Measurements from ENCODE around the gene CPO.

The CPO gene

DNA sequence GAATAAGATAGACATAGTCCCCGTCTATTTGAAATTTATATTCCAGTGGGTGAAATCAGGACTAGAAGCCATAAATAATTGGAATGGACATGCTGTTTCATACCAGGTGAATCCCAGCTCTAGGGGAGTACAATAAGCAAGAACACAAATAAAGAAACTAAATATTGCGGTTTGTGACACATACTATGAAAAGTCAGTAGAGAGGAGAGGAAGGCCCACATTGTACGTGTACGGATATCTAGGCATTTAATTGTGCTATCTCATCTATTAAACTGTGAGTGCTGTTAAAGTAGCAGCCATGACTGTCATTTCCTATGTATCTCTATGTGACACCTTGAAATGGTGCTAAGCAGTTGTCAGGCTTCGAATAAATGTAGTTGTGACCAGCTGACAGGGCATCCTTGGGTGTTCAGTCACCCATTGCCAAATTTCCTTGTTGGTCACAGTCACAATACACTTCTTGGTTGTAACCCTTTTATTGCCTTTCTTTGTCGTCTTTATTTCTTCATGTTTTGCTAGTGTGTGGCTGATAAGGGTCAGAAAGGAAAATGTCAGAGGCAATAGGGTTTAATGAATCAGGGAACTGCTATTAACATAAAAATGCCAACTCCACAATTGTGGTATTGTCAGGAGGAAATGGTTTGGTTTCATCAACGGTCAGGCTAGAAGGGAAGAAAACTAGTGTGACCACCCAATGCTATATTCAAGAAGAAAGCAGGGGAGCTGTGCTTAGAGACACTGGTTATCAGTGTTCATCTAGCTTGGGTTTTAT lies 31.5 kb downstream of the CPO start:
- no peak overlapping the region for H3K4me3 ChIP-seq (ENCODE audit: low read length)
- DNase-seq (ENCODE audit: low read depth, low spot score), result no peak

DNA sequence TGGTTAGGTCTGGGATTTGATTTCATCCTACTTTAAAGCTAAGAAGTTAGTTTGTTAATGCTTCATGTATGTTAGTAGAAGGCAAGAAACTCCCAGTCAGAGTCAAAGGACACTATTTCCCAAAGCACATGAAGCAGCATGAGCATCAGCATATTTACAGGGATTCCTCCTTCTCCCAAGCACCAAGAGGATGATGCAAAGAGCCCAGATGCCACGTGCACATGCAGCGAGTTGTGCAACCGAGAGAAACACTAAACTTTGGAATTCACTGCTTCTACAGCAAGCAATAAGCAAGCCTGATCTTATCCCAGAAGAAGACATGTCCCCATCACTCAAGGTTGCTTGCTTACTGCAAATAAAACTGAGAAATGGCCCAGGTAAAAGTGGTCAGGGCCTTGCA lies 32.5 kb downstream of the CPO start:
- H3K4me3 ChIP-seq (ENCODE audit: low read length), result no peak overlapping the region
- DNase-seq (ENCODE audit: low read depth, low spot score), result no peak

DNA sequence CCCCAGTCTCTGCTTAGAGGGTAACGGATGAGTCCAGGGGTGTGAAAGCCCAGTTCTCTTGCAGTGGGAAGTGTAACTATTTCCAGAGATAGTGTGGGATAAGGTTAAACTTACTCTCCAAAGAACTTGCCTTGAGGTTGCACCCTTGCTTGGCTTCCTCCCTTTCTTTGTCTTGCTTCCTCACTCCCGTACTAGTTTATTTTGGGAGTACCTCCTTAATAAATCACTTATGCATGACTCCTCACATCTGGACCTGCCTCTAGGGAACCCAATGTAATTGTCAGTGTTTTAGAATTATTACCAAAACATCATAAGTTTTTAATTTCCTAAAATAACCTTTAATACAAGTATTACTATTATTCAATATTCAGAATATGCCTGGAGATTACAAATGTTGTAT lies 35.2 kb downstream of the CPO start:
- DNase-seq (ENCODE audit: low read depth, low spot score), result no peak
- no peak overlapping the region for H3K4me3 ChIP-seq (ENCODE audit: low read length)

DNA sequence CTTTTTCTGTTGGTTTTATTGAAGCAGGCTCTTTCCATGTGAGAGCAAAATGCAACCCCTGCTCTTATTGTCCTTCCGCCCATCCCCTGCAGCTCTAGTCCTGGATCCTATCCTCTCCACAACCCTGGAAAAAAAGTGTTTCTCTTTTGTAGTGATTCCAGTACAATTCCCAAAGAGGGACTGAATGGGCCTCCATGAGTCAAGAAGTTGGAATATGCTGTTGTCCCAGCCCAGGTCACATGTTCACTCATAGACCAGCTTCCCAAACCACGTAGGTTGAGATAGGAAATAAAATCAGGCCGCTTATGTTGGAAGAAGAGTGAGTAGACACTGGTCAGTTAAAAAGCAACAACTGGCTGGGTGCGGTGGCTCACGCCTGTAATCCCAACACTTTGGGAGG lies 39.4 kb downstream of the CPO start:
- no peak for DNase-seq (ENCODE audit: low read depth, low spot score)

DNA sequence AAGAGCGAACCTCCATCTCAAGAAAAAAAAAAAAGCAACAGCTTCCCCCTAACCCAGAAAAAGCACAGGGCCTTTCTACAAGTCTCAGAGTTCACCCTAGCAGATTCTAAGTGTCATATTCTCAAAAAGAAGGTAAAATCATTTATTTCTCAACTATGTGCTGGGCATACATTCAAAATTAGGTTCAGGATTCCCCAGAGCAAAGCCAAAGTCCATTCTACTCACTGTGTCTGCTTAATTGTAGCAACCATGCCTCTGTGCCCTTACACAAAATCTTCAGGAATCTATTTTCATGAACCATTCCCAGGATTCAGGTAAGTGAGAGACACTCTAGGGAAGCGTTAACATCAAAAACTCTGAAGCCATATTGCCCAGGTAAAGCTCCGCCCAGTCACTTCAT lies 40.0 kb downstream of the CPO start:
- no peak overlapping the region for H3K4me3 ChIP-seq (ENCODE audit: low read length)
- no peak for DNase-seq (ENCODE audit: low read depth, low spot score)

More for the DNA sequence above, 39.4 kb downstream of the CPO start:
- no peak overlapping the region for H3K4me3 ChIP-seq (ENCODE audit: low read length)

DNA sequence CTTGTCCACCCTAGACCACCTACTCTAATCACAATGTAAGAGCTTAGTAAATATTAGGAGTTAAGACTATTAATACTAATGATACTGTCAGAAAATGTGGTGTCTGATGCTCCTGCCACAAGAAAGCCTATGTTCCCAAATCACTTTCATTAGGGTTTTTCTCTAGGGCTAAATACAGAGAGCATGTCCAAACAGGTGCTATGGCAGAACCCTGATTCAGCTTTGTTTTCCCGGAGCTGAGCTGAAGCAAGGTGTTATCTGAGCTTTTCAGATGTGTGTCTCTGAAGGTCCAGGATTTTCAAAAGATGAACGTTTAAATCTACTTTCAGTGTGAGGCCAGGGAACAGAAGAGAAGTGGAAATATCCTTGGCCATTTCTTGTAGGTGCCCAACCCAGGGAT lies 40.6 kb downstream of the CPO start:
- no peak overlapping the region for H3K4me3 ChIP-seq (ENCODE audit: low read length)
- no peak for DNase-seq (ENCODE audit: low read depth, low spot score)

DNA sequence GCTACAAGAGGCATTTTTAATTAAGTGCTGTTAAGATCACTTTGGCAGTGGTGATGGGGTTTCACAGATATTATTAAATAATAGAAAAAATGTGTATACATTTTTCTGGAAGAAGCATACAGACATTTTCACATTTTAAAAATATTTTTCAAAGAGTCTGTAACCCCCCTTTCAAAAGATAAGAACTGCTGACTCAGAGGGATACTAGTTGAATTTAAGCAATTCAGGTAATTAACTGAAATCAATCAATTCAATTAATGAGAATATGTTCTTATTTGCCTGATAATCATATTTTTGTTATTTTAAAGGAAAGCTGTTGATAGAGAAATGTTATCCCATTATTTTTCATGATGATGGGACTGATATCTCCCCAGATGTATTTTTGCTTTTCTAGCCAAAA lies 41.1 kb downstream of the CPO start:
- H3K4me3 ChIP-seq (ENCODE audit: low read length), result no peak overlapping the region
- no peak for DNase-seq (ENCODE audit: low read depth, low spot score)

DNA sequence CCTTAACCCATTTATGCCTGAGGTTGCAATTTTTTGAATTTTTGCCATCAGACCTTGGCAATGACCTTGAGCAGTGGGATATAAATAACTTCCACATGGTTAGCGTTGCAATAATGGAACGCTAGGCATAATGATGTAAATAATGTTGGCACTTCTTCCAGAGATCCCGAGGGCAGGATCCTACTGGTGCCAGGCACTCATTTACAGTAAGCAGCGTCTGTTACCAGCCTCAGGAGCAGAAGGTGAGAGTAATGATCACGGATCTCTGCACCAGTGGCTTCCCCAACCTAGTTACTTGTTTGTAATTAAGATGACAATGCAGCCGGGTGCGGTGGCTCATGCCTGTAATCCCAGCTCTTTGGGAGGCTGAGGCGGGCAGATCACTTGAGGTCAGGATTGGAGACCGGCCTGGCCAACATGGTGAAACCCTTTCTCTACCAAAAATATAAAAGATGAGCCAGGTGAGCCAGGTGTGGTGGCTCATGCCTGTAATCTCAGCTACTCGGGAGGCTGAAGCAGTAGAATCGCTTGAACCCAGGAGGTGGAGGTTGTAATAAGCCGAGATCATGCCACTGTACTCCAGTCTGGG lies 41.9 kb downstream of the CPO start:
- no peak for DNase-seq (ENCODE audit: low read depth, low spot score)
- no peak overlapping the region for H3K4me3 ChIP-seq (ENCODE audit: low read length)

DNA sequence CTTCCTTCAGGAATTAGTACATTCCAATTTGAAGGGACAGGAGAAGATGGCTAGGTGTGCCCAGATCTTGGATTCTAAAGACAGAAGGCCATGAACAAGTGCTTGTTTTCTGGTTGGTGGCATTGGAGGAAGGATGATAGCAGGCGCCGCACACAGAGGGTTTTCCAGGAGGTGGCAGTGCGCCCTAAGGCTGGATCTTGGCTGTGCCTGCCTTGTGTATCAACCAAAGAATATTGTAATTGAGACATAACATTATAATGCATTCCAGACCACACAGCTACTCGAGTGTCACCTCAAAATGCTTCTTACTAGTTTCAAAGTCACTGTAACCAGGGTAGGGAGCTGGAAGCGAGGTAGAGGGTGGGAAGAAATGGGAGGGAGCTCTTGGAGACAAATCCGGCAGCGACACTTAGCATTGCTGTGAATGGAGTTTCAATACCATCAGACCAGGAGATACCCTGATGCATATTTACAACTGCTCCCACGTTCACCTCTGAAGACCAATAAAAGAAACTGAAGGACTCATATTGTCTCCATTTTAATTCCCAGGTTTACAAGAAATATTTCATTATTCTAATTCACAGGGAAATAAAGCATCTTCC lies 42.5 kb downstream of the CPO start:
- H3K4me3 ChIP-seq (ENCODE audit: low read length), result no peak overlapping the region
- peak; percentile 11 for DNase-seq (ENCODE audit: low read depth, low spot score)

DNA sequence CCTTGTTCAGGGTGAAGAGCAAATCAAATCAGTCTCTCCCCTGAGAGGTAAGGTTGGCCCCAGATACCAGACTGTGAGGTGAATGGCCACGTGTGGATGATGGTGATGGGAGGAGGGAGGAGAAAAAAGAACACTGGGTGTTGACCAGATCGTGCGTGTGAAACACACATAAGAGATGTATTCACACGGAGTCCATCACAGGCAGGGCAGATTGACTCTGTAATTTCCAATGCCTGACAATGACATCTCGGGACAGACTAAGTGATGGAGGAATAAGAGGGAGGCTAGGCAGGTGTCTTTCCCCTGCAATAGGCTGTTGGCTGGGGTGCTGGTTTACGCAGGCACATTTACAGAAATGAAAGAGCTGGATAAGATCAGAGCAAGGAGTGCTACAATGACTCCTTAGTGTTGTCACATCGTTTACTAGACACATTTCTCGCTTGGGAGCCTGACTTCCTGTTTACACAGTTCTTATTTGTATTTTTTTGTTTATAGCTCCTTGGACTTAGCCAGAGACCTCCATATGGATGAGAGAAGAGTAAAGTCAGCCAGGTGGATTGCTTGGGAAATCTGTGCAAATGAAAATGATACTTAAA lies 43.1 kb downstream of the CPO start:
- H3K4me3 ChIP-seq (ENCODE audit: low read length), result no peak overlapping the region
- no peak for DNase-seq (ENCODE audit: low read depth, low spot score)

DNA sequence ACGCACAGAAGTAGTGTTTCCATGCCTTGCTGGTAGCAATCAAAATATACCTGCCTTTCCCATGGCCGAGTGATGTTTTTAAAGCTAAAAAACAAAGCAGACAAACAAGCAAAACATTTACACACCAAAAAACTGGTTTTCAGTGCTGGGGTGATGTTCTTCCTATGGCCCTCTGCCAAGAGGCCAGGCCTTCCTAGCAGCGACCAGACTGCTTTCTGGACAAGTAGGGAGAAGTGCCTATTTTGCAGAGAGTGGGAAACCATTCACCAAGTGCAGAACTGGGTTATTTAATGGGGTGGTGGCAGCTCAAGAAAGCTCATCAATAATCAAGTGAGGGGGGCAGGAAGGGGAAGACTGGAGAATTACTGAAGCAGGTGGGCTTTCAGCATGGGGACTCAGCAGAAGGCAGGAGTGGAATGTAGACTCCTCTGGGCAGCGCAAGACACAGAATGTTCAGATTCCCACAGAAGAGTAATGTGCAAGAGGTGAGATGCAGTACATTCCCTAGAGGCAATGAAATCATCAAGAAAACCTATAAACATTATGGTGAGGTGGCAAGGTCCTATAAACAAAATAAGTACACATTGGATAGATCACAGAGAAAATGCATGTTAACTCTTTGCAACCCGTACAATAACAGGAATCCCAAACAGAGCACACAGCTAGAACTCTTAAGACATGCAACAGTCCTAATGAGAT lies 44.0 kb downstream of the CPO start:
- H3K4me3 ChIP-seq (ENCODE audit: low read length), result no peak overlapping the region
- DNase-seq (ENCODE audit: low read depth, low spot score), result no peak

DNA sequence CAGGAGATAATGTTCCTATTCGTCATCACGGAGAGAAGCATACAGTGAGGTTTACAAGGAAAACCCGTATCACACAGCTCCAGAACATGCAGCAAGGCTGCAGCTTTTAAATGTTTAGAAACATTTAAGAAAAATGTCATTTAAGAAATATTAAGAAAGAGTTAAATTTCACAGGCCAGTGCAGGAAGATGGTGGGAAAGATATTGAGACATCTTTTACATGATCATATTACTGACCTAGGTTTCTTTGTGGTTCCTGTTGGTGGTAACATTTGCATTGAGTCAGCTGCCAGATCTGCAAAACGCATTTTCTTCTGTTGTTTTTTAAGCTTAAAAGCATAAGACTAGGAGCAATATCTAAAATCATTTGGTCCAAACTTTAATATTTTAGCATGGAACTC lies 44.9 kb downstream of the CPO start:
- H3K4me3 ChIP-seq (ENCODE audit: low read length), result no peak overlapping the region
- no peak for DNase-seq (ENCODE audit: low read depth, low spot score)

DNA sequence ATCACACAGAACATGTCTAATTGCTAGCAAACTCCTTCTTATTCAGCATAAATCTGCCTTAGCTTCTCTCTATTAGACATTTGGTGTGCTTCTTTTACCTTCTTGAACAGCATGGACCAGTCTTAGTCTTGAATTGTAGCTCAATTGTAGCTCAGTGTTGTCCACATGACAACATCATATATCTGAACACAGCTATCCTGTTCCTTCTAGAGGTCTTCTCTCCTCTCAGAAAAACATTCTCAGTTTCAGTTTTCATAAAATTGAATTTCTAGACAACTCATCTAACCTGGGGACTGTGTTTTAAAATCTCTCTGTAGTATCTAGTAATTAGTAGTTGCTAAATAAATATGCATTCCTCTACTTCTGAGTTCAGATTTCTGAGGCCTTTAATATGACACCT lies 47.6 kb downstream of the CPO start:
- H3K4me3 ChIP-seq (ENCODE audit: low read length), result no peak overlapping the region
- no peak for DNase-seq (ENCODE audit: low read depth, low spot score)

DNA sequence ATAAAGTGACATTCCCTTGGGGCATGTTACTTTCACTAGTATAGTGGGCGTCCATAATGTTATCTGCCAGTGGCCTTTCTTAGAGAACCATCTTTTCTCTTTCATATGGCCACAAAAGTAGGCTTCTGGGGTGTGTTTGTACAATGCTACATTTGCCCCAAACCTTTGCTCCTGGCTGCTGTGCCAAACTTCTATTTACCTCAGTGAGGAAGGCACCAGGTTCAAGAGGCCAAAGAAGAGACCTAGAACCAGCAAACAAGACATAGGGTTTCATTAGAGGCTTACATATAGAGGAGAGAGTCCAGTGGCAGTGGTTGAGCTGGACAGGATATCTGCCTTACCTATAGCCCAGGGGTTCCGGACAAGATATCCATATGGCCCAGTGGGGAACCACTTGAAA lies 48.5 kb downstream of the CPO start:
- H3K4me3 ChIP-seq (ENCODE audit: low read length), result no peak overlapping the region
- DNase-seq (ENCODE audit: low read depth, low spot score), result no peak

DNA sequence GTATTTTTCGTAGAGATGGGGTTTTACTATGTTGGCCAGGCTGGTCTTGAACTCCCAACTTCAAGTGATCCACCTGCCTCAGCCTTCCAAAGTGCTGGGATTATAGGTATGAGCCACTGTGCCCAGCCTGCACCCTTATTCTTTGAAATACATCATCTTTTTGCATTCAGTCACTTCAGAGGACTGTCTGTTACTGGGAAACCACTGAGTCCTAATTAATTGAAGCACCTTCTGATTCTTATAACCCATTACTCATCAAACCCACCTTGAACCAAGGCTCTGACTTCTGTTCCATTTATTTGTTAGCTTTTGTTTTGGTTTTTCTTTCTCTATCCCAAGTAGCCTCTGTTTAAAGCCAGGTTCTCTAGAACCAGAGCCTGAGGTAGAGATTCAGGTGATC lies 49.6 kb downstream of the CPO start:
- no peak for DNase-seq (ENCODE audit: low read depth, low spot score)
- H3K4me3 ChIP-seq (ENCODE audit: low read length), result no peak overlapping the region

DNA sequence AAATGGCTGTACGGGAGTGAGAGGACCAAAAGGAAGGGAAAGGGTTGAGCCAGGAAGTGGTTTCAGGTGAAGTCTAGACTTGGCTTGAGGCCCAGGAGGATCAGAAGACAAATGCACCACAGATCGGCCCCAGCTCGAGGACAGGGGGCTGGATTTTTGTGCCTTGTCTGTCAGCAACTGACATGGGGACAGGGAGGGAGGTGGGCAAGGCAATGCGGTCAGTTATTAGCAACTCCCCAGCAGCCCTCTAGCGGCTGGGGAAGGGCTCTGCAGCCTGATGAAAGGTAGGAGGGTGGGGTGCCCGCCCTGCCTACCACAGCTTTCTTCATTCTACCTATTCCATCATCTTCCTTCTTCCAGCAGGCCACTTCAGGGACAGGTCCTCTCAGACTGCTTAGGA lies 50.0 kb downstream of the CPO start:
- peak; percentile 20 for DNase-seq (ENCODE audit: low read depth, low spot score)

DNA sequence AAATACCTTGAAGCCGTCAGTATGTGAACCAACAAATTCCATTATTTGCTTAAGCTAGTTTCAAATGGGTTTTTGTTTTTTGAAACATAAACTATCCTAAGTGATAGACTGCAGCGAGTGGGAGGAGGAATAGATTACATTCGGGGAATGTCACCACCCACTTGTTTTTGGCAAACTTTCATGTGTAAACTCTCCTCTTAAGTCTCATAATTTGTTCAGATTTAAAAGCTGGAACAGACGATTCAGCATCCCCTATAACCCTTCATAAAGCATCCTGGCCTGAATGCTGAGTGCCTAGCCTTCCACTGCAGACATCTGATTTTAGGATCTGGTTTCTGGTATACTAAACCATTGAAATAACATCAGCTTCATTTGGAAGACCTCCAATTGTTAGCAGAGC lies 51.0 kb downstream of the CPO start:
- no peak for DNase-seq (ENCODE audit: low read depth, low spot score)

More for the DNA sequence above, 50.0 kb downstream of the CPO start:
- H3K4me3 ChIP-seq (ENCODE audit: low read length), result no peak overlapping the region

DNA sequence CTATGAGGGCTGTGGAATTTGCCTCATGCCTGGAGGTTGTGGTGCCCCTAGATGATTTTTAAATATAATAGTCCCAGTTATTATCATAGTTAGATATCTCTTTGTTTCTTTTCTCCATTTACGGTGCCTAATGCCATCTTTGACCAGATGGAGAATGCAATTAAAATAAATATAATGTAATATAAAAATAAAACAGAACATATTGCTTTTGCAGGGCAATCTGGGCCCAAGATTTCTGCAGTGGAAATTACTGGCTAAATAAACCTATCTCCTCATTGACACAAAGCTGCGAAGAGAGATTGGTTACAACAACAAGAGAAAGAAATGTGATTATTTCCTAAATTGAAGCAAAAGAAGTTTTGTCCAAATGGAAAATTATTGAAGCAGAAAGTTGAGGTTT lies 51.8 kb downstream of the CPO start:
- no peak overlapping the region for H3K4me3 ChIP-seq (ENCODE audit: low read length)
- no peak for DNase-seq (ENCODE audit: low read depth, low spot score)

More for the DNA sequence above, 51.0 kb downstream of the CPO start:
- no peak overlapping the region for H3K4me3 ChIP-seq (ENCODE audit: low read length)

DNA sequence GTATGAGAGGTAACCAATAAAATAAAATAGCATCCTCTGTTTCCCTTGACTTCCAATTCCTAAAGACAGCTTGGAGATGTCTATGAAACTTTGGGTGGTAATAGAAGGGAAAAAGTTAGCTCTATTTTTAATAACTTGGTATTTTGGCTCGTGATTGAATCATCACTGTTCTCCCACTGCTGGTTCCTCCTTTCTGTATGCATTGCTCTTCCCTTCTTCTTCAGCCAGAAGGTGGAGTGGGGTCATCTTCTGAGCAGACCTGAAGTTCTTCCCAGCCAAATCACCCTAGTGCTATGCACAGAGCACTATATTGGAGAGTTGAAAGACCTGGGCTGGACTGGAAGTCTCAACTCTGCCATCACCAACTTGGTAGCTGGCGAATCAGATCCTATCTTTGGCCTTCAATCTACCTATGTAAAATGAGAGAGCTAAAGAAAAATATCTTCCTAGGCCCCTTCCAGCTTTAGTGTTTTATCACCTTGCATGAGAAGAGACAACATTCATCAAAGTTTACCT lies 54.1 kb downstream of the CPO start:
- no peak overlapping the region for H3K4me3 ChIP-seq (ENCODE audit: low read length)

DNA sequence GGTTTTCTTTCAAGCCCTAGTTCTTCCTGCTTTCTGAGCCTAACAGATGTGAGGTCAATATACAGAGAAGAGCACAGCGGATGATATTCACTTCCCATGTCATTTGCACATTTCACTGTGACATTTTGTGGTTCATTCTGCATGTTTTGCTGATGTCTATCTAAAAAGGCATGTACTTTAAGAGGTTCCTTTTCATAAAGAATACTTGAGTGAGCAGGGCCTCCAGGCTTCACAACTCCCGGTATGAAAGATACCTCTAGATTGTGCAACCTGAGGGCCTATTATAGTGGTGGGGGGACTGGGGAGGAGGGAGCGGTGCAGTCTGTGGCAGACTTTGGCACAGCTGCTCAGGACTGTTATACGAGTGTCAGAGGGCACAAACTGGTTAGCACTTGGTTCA lies 54.6 kb downstream of the CPO start:
- DNase-seq (ENCODE audit: low read depth, low spot score), result peak; percentile 76

More for the DNA sequence above, 54.1 kb downstream of the CPO start:
- DNase-seq (ENCODE audit: low read depth, low spot score), result peak; percentile 4

More for the DNA sequence above, 54.6 kb downstream of the CPO start:
- H3K4me3 ChIP-seq (ENCODE audit: low read length), result no peak overlapping the region

All from Jurkat, Clone E6-1 (cell line).